GM18498 (cell line): ENCODE data around the gene SMAD5.

Experiments
- ATAC-seq: cut with Tn5 transposase; IDR thresholded peaks from one replicate; pipeline ENCODE4 v1.9.1; 2021; ENCODE audit warnings: mild to moderate bottlenecking, moderate library complexity; ENCODE audit not compliant: unreplicated experiment

SMAD5 gene

DNA sequence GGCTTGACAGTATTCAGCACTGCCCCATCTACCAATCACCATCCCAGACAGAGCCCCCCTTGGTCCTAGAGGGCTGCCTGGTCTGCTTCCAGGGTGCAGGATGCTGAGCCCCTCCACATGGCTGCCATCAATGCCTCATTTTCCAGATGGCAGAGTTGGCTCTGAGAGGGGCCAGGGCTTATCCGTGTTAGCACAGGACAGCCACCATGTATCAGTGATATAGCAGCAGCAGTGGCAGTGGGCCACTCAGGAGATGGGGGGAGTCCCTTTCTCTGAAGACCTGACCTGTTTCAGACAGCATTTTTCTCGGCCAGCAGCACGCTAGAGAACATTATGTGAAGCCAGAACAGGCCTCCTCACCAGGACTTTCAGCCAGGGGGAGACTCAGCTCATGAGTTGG lies 61.9 kb downstream of the SMAD5 start:
- no peak for ATAC-seq

DNA sequence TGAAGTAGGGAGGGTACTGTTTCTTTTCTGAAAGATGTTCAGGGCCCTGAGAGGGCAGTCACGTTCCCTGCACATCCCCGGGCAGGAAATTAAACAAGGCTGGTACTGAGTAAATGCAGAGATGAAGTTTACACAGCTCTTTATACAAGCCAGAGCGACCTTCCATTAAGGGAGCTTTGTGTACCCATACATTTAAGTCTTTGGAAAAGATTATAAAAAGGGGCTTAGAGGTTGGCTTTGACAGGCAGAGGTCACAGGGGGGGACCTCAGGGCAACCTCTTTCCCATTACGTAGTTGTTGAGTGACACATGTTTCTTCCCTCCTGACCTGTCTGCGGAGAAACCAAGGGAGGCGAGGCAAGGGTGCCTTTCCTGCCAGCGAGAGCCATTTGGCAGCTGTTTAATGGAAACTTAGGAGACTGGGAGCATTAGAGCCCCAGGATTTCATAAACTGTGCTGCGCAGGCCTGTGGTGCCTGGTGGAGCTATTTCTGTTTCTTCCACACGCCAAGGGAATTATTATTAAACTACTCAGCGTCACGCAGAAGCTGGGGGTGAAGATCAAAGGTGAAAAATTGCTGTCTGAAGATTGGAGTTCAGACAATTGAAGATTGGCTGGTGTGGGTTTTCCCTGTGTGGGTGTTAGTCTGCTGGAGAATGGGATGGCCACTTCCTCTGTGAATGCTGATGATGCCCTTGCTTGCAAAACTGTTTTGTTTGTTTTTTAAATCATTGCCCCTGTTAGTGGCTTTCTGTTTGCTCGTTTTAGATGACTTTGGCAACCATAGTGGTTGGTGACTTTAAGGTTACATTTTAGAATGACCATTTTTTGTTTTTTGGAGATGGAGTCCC lies 63.6 kb downstream of the SMAD5 start:
- ATAC-seq, result no peak

DNA sequence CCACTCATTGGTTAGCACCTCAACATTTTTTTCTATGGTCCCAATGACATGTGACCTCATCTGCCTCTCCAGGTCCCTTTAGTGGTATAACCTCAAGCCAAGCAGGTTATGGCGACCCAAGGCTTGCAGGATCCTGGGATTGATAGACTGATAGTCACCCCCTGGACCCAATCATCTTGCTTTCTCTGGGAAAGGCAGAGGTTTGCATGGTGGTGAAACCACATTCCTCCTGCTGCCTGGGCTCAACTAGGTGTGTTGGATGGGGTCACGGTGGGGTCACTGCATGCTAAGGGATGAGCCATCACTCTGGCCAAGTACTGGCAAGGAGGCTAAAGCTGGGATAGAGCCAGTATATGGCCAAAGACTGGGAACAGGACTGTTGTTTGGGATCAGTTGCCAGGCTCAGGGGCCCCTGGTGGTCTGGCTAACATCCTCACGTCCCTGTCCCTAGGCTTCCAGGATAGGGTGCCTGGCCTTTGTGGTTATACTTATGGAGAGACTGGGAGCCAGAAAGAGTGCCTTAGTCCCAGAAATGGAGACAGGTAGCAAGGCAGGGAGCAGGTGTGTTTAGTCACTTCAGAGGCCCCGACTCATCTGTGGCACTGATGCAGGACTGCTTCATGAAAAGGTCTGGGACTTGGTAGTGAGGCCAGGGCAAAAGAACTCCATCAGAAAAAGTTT lies 65.0 kb downstream of the SMAD5 start:
- ATAC-seq, result no peak

- ATAC-seq, result no peak
Measured at GRCh38 chr5:136198453-136198852, 65.8 kb downstream of the SMAD5 start.

GRCh38 chr5:136199408-136199807 lies 66.8 kb downstream of the SMAD5 start:
- ATAC-seq, result no peak

DNA sequence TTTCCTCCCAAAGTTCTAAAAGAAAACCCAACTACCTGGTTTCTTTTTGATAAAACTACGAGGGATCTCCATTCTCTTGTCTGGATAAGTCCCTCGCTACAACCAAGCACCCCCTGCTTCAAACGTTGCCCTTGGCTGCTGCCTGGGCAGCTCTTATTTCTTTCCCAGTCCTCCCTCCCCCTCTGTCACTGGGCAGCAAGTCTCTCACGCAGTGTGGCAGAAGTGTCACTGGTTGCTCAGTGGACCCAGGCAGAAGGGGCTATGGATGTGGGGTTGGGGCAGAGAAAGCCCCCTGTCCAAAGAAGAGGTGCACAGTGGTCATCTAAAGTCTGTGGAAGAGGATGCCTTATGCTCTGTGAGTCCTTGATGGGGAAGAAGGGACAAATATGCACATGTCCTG lies 67.5 kb downstream of the SMAD5 start:
- ATAC-seq, result no peak

GRCh38 chr5:136200761-136201160 lies 68.1 kb downstream of the SMAD5 start:
- no peak for ATAC-seq

- ATAC-seq, result no peak
Measured at GRCh38 chr5:136201870-136202269, 69.2 kb downstream of the SMAD5 start.

DNA sequence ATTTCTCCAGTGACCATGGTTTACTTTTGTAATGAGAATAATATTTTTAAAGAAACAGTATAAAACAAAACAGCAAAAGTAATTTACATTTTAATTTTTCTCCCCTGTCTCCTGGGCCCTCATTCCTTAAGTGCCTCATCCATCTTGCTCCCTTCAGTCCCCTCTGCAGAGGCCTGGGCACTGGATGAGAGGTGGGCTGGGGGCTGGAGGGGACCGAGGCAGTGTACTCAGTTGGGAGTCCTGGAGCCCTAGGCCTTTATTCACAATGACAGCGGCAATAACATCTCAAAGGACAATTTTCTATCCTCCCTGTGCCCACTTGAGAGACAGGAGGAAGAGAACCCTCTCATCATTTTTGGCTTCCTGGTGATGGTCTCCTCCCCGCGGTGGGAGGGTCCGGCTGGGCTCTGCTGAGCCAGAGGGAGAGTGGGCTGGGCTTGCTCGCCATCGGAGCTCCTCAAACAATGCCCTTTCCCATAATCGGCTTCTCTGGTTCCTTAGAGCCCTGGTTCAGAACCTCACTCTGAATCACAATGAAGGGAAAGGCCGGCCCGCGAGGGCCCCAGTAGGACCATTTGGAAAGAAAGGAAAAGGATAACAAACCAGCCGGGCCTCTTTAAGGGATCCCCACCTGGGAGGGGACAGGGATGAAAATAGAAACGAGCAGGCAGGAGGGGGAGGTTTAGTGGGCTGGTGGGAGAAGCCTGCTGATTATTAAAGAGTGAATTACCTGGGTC lies 70.0 kb downstream of the SMAD5 start:
- ATAC-seq, result no peak

DNA sequence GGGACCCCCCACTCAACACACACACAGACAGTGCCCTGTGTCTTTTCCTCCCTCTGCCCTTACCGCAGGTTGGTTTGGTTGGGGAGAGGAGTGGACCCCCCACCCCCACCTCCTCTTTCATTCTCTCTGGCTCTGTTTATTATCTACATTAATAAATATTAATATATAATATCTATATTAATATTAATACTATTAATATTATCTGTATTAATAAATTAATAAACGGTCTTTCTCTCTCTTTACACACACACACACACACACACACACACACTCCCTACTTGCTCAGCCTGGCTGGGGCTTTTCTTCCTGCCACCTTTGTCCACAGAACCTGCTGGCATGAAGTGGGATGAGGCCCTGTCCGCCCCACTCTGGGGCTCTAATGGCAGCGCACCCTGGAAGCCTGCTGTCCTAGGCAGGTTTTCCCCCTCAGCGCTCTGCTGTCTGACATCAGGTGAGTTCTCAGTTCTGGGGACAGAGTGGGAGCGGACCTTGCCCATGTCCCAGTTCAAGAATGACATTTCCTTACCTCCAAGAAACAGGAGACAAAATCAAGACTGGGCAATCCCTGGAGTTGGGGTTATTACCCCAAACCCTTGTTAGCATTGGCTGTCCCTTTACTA lies 70.8 kb downstream of the SMAD5 start:
- ATAC-seq, result no peak

DNA sequence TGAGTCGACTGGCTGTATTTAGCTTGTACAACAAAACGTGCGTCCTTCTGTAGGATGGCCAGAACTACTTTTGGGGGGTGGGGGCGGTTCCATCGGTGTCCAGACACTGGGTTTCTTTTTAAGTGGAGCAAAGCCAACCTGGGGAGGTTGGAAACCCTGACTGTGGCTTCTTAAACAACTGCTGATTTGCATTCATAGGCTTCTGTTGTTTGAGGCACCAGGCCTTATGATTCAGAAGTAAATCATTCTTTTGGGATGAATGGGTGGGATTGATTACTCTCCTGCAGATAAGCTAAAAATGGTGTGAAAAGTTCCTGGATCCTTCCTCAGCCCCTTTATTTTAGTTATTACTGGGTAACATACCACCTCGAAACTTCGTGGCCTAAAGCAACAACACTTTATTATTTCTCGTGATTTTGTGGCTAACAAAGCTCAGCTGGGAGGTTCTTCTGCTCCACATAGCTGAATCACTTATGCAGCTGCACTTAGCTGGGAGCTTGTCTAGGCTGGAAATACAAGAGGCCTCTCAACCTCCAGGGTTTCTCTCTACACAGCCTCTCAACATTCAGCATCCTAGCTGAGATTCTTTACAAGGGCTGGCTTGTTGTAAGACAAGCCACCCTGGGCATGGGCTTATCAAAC lies 72.5 kb downstream of the SMAD5 start:
- ATAC-seq, result no peak

GRCh38 chr5:136205941-136206340 lies 73.3 kb downstream of the SMAD5 start:
- ATAC-seq, result no peak

- ATAC-seq, result no peak
Measured at GRCh38 chr5:136206361-136206760, 73.7 kb downstream of the SMAD5 start.

DNA sequence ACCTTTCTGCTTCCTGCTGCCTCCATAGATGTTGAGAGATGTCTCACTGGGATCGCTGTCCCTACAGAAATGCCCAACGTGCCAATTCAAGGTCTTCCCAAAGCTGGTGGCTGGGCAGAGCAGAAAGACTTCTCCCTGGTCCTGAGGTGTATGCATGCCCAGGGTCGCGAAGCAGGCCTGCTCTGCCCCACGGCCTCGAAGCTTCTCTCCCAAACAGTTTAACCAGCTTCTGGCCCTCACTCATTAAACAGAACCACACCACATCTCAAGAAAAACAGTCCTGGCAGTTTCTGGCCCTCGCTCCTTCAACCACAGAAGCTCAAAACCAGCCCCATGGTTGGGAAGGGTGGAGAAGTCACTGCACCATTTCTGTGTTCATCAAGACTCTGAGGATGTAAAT lies 75.0 kb downstream of the SMAD5 start:
- ATAC-seq, result no peak

DNA sequence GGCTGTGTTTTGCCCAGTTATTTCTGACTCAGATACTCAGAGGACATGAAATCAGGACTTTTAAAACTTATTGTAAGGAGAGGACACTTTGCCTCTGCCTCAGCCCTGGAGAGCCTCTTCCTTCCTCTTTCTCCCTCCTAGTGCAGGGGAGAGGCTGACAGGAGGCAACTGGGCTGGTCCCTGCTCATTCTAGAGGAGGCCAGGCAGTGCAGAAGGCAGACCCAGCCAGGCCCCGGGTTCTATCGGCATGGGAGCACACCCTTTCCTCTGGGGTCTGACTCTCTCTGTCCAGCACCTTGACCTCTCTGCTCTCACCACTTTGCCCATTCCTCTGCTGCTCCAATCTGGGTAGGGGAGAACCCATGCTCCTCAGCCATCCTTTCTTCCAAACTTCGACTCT lies 76.3 kb downstream of the SMAD5 start:
- ATAC-seq, result no peak

GRCh38 chr5:136209346-136209910 lies 76.8 kb downstream of the SMAD5 start:
- ATAC-seq, result no peak

GRCh38 chr5:136210259-136210658 lies 77.6 kb downstream of the SMAD5 start:
- no peak for ATAC-seq

DNA sequence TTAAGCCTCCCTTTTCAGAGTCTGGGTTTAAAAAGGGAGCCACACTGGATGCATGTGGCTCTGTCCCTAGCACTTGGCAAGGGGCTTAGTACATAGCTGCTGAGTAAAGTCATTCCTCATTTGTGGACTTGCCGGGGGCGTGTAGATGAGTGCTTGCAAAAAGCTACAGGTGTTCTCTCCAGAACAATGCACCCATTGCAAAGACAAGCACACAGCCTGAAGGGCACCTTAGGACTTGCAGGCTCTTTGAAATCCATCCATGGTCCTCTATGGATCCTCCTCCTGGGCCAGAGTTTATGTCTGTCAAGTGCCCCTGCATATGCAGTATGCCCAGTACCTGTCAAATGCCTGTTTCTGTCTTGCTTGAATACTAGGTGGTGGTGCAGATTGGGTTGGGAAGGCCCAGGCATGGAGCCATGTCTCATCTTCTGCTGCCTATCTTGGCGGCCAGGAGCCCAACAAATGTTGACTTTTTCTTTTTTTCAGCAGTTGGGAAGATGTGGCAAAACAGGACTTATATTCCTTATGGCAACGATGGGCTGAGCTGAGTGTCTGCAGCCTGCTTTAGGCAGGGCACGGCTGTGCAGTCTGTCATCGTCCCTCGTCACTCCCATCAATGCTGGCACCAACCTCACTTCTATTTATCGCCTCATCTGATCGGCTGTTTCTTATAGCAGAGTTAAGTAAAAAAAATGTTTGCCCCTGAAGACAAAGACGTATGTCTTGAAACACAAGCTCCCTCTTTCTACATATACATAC lies 78.8 kb downstream of the SMAD5 start:
- no peak for ATAC-seq

DNA sequence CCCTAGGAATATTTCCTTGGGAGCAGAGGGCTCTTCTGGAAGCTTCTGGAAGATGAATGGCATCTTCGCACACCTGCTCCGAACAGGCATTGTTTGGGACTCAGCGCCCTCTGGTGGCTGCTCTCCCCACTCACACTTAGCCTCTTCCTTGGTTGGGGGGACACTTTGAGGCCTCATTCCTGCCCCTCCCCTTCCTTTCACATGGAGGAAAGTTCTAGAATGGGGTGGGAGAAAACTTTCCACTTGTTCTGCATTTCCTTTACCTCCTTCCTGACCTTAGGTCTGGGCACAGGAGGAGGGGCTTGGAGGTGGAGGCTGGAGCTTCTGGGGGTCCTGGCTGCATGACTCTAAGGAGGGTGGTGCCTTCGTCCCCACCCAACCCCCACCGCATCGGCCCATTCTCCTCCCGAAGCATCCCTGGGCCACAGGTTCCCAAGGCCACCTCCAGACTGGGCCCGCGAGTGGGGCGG lies 79.6 kb downstream of the SMAD5 start:
- peak; percentile 56 for ATAC-seq
